Heart left ventricle (tissue), 16 donors: ENCODE measurements around the gene MAGI2. TPM values are rescaled to one million over a fixed set of nuclear protein-coding genes. Genes with fewer than 3 reads are reported as not detected.

Experiments used
- ATAC-seq, 4 donors: fragments of 200-7000 bp; cut with Tn5 transposase; one replicate each; pipeline ENCODE4 v1.9.1; 2020 to 2022; ENCODE audit warnings: moderate library complexity in 4 of 4, mild to moderate bottlenecking in 3 of 4, moderate number of reproducible peaks in 1 of 4
- DNase-seq, 5 donors: peaks; one replicate each; pipeline ENCODE4 v3.0.0-alpha.2; 2020
- H3K27ac ChIP-seq, 12 donors: fragments of 200-600 bp; sonication (generic) in 4 of 12; one replicate each; pipeline versions ENCODE4 v1.5.0 to v1.8.0; 2016 to 2022; ENCODE audit warnings: mild to moderate bottlenecking in 2 of 12
- H3K27me3 ChIP-seq, 9 donors: fragments of 200-600 bp; sonication (generic) in 2 of 9; one replicate each; pipeline versions ENCODE4 v1.5.1 to v1.8.0; 2016 to 2022; ENCODE audit warnings: mild to moderate bottlenecking in 3 of 9
- H3K36me3 ChIP-seq, 9 donors: fragments of 200-600 bp; sonication (generic) in 2 of 9; one replicate each; pipeline versions ENCODE4 v1.5.0 to v1.8.0; 2018 to 2022; ENCODE audit warnings: mild to moderate bottlenecking in 2 of 9
- H3K4me1 ChIP-seq, 12 donors: fragments of 200-600 bp; sonication (generic) in 4 of 12; one replicate each; pipeline versions ENCODE4 v1.5.0 to v1.8.0; 2016 to 2022; ENCODE audit warnings: mild to moderate bottlenecking in 3 of 12
- H3K4me3 ChIP-seq, 12 donors: fragments of 200-600 bp; sonication (generic) in 4 of 12; one replicate each; pipeline versions ENCODE4 v1.5.0 to v1.8.0; 2017 to 2022; ENCODE audit warnings: mild to moderate bottlenecking in 9 of 12, moderate library complexity in 4 of 12
- H3K9me3 ChIP-seq, 12 donors: fragments of 200-600 bp; sonication (generic) in 4 of 12; one replicate each; pipeline versions ENCODE4 v1.5.0 to v1.8.0; 2016 to 2022; ENCODE audit warnings: mild to moderate bottlenecking in 1 of 12
- CTCF ChIP-seq, 12 donors: fragments of 200-600 bp; sonication (generic) in 4 of 12; IDR thresholded peaks; one replicate each; pipeline versions ENCODE4 v1.5.0 to v1.8.0; 2018 to 2022; ENCODE audit warnings: antibody characterized with exemption in 12 of 12, mild to moderate bottlenecking in 5 of 12
- POLR2A ChIP-seq, 2 donors: fragments of 450-650 bp; IDR thresholded peaks; one replicate each; pipeline ENCODE4 v1.6.1; 2017; ENCODE audit warnings: antibody characterized with exemption in 2 of 2, mild to moderate bottlenecking in 2 of 2, moderate library complexity in 2 of 2
- WGBS, 4 donors: extraction: QIAGEN DNeasy Blood & Tissue Kit in 2 of 4; methylation state at CpG; one replicate each; pipeline versions ENCODE4 v1.1.5 to v1.1.7; 2013 to 2018; 5-methylcytosine and 5-hydroxymethylcytosine counted together
- intact Hi-C, 10 donors: fragments of 100-400 bp; cut with DNase I; formaldehyde crosslinking; loops; one replicate each; pipeline versions ENCODE4 v1.11.1 to v1.14.2; 2022
- polyA plus RNA-seq, 2 donors: library from polyadenylated mRNA; stranded (reverse); fragments of 200-250 nt; gene quantifications; one replicate each; pipeline ENCODE4 v1.2.3, GENCODE V29; 2013
- total RNA-seq, 9 donors: library from RNA; depleted of rRNA in 2 of 9; stranded (reverse); fragments of >200 nt in 2 of 9; fragmentation: NEBNext Ultra II Directional in 3 of 9; extraction: Animal tissue kit (Norgen Biotek cat#: 25700) in 3 of 9; gene quantifications; one replicate each; pipeline versions ENCODE4 v1.1.0 to v1.2.4, GENCODE V29; 2016 to 2023
- donor health status: ischemic (EF 13 %, LVEDD 7.1; RV severe dilation, severe dysfunction).
- donor health status: healthy with polysubstance abuse.
- donor health status: DM: no; HTN: yes; CAD: no.
- donor health status: DM: no; HTN: no; CAD: no.
- donor health status: ischemic (EF 25% LVEDD 6.9; RV normal size, moderate dysfunction).
- donor health status: ischemic (EF 25% LVEDD 5.7; RV mildly dilated, moderate dysfunction).
- donor health status: healthy.
- donor health status: DM: yes; HTN: yes; CAD: no.
- donor health status: ischemic (EF 35%, LVEDD 5.7; RV mildly dilated, moderate dysfunction).
- donor health status: nonischemic (EF 11% LVEDD 7.7; RV severe dilation, severe dysfunction).
- donor health status: DM: yes; HTN: yes; CAD: no.
- donor health status: PGD.
- donor health status: ischemic (EF 29% LVEDD 5.4; RV normal size, mild dysfunction).
- donor health status: nonischemic (EF 23%, LVEDD 6.1; RV moderate dilation, normal function).

Gene MAGI2
- total and polyA plus RNA-seq, 11 donors, result 1.1 to 6.8 (median 3.8) TPM

DNA sequence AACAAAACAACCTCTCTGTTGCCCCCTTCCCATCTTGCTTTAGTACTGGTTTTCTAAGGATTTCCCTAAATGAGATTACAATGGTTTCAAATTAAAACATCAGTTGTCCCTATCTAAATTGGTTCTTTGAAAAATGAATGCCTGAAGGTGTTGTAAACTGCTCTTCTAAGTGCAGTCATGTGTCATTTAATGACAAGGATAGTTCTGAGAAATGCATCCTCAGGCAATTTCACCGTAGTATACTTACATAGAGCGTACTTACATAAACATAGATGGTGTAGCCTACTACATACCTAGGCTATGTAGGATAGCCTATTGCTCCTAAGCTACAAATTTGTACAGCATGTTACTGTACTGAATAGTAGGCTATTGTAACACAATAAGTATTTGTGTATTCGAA, 278.1 kb downstream of the MAGI2 start:
- no peaks in the 10 kb centered on the region for H3K36me3 ChIP-seq
- no peak for ATAC-seq
- TF ChIP-seq POLR2A (IDR thresholded peaks at IDR 0.05), result no peak
- no peak for TF ChIP-seq CTCF (IDR thresholded peaks at IDR 0.05)
- no peak overlapping the region for H3K27ac ChIP-seq
- no peaks in the 10 kb centered on the region for H3K4me1 ChIP-seq
- no peak overlapping the region for H3K4me3 ChIP-seq
- no peak for DNase-seq
- no peaks in the 10 kb centered on the region for H3K27me3 ChIP-seq
- no peaks in the 10 kb centered on the region for H3K9me3 ChIP-seq
- intact Hi-C loops, result loop anchor here in 7 of 10 donors (5.0 to 10.0 kb wide), 8 partner anchors 241 to 1233 kb away; no protein-coding TSS in a partner anchor
- WGBS, 4 donors, result 86 to 89% (median 88%) methylated on average over 3 of the region's 3 CpGs

GRCh38 chr7:79165225-79165624, 288.2 kb downstream of the MAGI2 start:
- no peaks in the 10 kb centered on the region for H3K36me3 ChIP-seq
- H3K27ac ChIP-seq, result no peak overlapping the region
- H3K27me3 ChIP-seq, result no peaks in the 10 kb centered on the region
- no peak for DNase-seq
- peaks cover 0 to 11% (median 0%) of the 10 kb centered on the region in 12 donors for H3K4me1 ChIP-seq
- no peak for ATAC-seq
- no peak overlapping the region for H3K4me3 ChIP-seq
- intact Hi-C loops, result no loop called here
- H3K9me3 ChIP-seq, result no peaks in the 10 kb centered on the region
- no peak for TF ChIP-seq CTCF (IDR thresholded peaks at IDR 0.05)
- TF ChIP-seq POLR2A (IDR thresholded peaks at IDR 0.05), result no peak
- 93 to 98% (median 96%) methylated on average over 1 of the region's 1 CpG for WGBS, 4 donors

DNA sequence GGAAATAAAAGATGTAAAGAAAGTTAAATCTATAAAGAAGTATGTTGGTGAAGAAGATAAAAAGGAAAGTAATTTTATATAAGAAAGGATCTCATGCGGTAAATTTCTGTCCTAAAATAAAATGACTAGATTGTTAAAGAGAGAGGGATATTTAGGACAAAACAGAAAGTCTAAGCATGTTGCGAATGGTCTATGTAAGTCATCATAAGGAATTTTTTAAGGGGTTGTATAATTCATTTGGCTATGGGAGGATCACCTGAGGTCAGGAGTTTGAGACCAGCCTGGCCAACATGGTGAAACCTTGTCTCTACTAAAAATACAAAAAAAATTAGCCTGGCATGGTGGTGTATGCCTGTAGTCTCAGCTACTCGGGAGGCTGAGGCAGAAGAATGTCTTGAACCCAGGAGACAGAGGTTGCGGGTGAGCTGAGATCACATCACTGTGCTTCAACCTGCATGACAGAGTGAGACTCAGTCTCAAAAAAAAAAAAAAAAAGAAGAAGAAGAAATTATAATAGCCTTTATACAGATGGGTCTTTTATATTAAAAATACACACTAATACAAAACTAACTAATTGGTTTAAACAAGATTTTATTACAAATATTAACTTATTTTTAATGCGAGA, 294.3 kb downstream of the MAGI2 start:
- intact Hi-C loops, result no loop called here
- no peak for ATAC-seq
- H3K4me3 ChIP-seq, result no peak overlapping the region
- H3K27ac ChIP-seq, result no peak overlapping the region
- H3K36me3 ChIP-seq, result no peaks in the 10 kb centered on the region
- peaks cover 0 to 17% (median 0%) of the 10 kb centered on the region in 12 donors for H3K9me3 ChIP-seq
- peaks cover 0 to 11% (median 0%) of the 10 kb centered on the region in 12 donors for H3K4me1 ChIP-seq
- WGBS, 4 donors, result 90 to 94% (median 93%) methylated on average over 5 of the region's 5 CpGs
- DNase-seq, result no peak
- no peak for TF ChIP-seq POLR2A (IDR thresholded peaks at IDR 0.05)
- no peak for TF ChIP-seq CTCF (IDR thresholded peaks at IDR 0.05)
- no peaks in the 10 kb centered on the region for H3K27me3 ChIP-seq

DNA sequence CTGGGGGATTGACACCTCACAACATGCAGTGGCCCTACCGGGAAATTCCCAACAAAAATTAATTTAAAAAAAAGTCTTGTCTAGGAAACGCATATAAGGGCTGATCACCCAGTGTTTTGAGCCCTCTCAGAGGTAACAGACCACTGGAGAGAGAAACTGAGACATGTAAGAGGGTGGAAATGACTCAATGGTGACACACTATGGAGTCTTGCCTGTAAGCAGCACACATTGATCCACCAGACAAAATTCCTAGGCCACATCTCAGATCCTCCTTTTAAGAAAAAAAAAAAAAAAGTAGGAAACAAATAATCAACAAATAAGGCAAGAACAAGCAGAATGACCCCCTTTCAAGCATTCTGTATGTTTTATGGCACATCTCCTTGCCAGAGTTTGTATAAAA, 296.2 kb downstream of the MAGI2 start:
- Histone ChIP-seq H3K4me3 (no peak overlapping the region), H3K36me3 (no peaks in the 10 kb centered on the region), H3K27ac (no peak overlapping the region), H3K4me1 (peaks cover 0 to 11% (median 0%) of the 10 kb centered on the region in 12 donors), H3K9me3 (peaks cover 0 to 17% (median 0%) of the 10 kb centered on the region in 12 donors), H3K27me3 (no peaks in the 10 kb centered on the region)
- DNase-seq (no peak), ATAC-seq (no peak)
- TF ChIP-seq POLR2A (IDR thresholded peaks at IDR 0.05) (no peak), CTCF (IDR thresholded peaks at IDR 0.05) (no peak)
- intact Hi-C loops, result no loop called here
- 85 to 91% (median 87%) methylated on average over 2 of the region's 2 CpGs for WGBS, 4 donors
